ENCODE data around the gene GALR1.
"Not testable (repeated sequence)": the region's sequence is repeated elsewhere in the genome, so short reads cannot be mapped to it uniquely, and the experiment has no call there.

The GALR1 gene

GRCh38 chr18:77250926-77251729, 1.5 kb downstream of the GALR1 start:
- DNase-seq (ENCODE audit: low spot score): no peak

GRCh38 chr18:77251730-77252050, 2.0 kb downstream of the GALR1 start:
- DNase-seq (ENCODE audit: low spot score): no peak

GRCh38 chr18:77254711-77255405, 5.2 kb downstream of the GALR1 start:
- no peak for DNase-seq (ENCODE audit: low spot score)

- DNase-seq (ENCODE audit: low spot score): no peak
Observed at GRCh38 chr18:77255426-77256105, 5.9 kb downstream of the GALR1 start.

- DNase-seq (ENCODE audit: low spot score): no peak
Observed at GRCh38 chr18:77262643-77263465, 13.2 kb downstream of the GALR1 start.

GRCh38 chr18:77263466-77263763, 13.8 kb downstream of the GALR1 start:
- no peak for DNase-seq (ENCODE audit: low spot score)

GRCh38 chr18:77267969-77268368, 18.3 kb downstream of the GALR1 start:
- no peak for DNase-seq (ENCODE audit: low spot score)

- DNase-seq (ENCODE audit: low spot score): no peak
Observed at GRCh38 chr18:77268456-77268855, 18.8 kb downstream of the GALR1 start.

GRCh38 chr18:77271576-77272481, 22.2 kb downstream of the GALR1 start:
- peak; percentile 46 for DNase-seq (ENCODE audit: low spot score)

- DNase-seq (ENCODE audit: low spot score): not testable (repeated sequence)
Observed at GRCh38 chr18:77290841-77291240, 41.2 kb downstream of the GALR1 start.

- DNase-seq (ENCODE audit: low spot score): no peak
Observed at GRCh38 chr18:77298172-77298571, 48.5 kb downstream of the GALR1 start.

GRCh38 chr18:77299706-77300105, 50.1 kb downstream of the GALR1 start:
- peak; percentile 11 for DNase-seq (ENCODE audit: low spot score)

- DNase-seq (ENCODE audit: low spot score): no peak
Observed at GRCh38 chr18:77300579-77300978, 50.9 kb downstream of the GALR1 start.

- no peak for DNase-seq (ENCODE audit: low spot score)
Observed at GRCh38 chr18:77304268-77304667, 54.6 kb downstream of the GALR1 start.

- no peak for DNase-seq (ENCODE audit: low spot score)
Observed at GRCh38 chr18:77305676-77306075, 56.0 kb downstream of the GALR1 start.

GRCh38 chr18:77308216-77308615, 58.6 kb downstream of the GALR1 start:
- no peak for DNase-seq (ENCODE audit: low spot score)

GRCh38 chr18:77314511-77314910, 64.9 kb downstream of the GALR1 start:
- no peak for DNase-seq (ENCODE audit: low spot score)

- DNase-seq (ENCODE audit: low spot score): no peak
Observed at GRCh38 chr18:77314952-77315351, 65.3 kb downstream of the GALR1 start.

- DNase-seq (ENCODE audit: low spot score): no peak
Observed at GRCh38 chr18:77316008-77316407, 66.4 kb downstream of the GALR1 start.

- DNase-seq (ENCODE audit: low spot score): no peak
Observed at GRCh38 chr18:77316641-77317040, 67.0 kb downstream of the GALR1 start.

GRCh38 chr18:77320971-77321559, 71.4 kb downstream of the GALR1 start:
- no peak for DNase-seq (ENCODE audit: low spot score)

All from RKO (cell line).